ENCODE results near the gene ABCA4. TPM values are rescaled to one million over a fixed set of nuclear protein-coding genes. Genes with fewer than 3 reads are reported as not detected.

ABCA4 gene
- total RNA-seq, 1 experiment from 2014 or later = 0.29 TPM

DNA sequence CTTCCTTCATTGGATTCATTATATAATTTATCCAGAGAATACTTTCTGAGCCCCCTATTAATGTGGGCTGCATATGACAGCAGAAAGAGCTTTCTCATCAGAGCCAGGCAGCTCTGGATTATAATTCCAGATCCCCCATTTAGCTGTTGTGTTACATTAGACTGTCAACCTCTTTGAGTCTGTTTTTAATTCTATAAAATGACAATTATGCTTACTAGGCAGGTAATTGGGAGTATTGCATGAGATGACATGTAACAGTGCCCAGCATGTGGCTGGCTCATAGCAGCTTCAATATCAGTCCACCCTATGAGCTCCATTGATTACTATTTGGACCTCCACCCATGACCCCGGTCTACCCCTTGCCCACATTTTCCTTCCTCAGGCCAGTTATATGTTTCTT lies 49.6 kb downstream of the ABCA4 start:
- H2AFZ ChIP-seq (ENCODE audit: low read length) = no peak overlapping the region
- no peak for DNase-seq
- ChIA-PET POLR2A (ENCODE audit: unreplicated experiment) (no interaction called here), CTCF (no interaction called here)
- peaks cover 44% of the 10 kb centered on the region for H3K4me1 ChIP-seq (ENCODE audit: insufficient read depth, low read length)
- no peaks in the 10 kb centered on the region for H3K79me2 ChIP-seq (ENCODE audit: low read length)
- no peak for TF ChIP-seq EZH2 (IDR thresholded peaks at IDR 0.05; ENCODE audit: low read length, unreplicated experiment)
- TF ChIP-seq EZH2phosphoT487 (IDR thresholded peaks at IDR 0.05; ENCODE audit: borderline replicate concordance, low read length) = no peak
- ATAC-seq = no peak
- no peaks in the 10 kb centered on the region for H3K36me3 ChIP-seq (ENCODE audit: low read depth, low read length)
- intact Hi-C loops (cut with micrococcal nuclease) = no loop called here
- no peak overlapping the region for H3K27ac ChIP-seq (ENCODE audit: low read length)
- H3K9me2 ChIP-seq (replicated peaks; ENCODE audit: low read length) = no peaks in the 10 kb centered on the region
- H3K27me3 ChIP-seq (ENCODE audit: low read length) = no peaks in the 10 kb centered on the region
- no peaks in the 10 kb centered on the region for H3K9me3 ChIP-seq (ENCODE audit: low read length)
- H3K4me2 ChIP-seq (ENCODE audit: low read length) = no peak overlapping the region
- peaks cover 13% of the 10 kb centered on the region for H3F3A ChIP-seq (ENCODE audit: low read length, unreplicated experiment)
- H3K4me3 ChIP-seq (ENCODE audit: low read length) = no peak overlapping the region
- no TSS peak for BruUV-seq (replicated peaks)
- H3K9ac ChIP-seq (ENCODE audit: low read length) = no peak overlapping the region
- H4K20me1 ChIP-seq (ENCODE audit: low read length) = no peaks in the 10 kb centered on the region

DNA sequence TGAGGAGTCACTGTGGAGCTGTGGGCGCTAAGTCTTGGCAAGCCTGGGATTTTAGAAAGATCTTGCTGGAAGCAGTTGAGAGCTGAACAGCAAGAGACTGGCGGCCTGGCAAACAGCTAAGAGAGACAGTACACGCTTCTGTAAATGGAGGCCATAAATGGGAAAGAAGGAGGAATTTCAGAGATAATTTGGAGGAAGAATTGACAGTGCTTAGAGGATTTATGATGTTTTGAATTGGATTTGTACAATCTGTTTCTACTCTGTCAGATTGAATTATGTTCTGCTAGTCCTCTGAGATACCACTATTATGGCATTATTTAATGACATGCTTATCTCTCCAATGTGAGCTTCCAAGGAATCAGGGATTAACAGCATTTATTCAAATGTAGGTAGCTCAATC lies 50.1 kb downstream of the ABCA4 start:
- Histone ChIP-seq H4K20me1 (ENCODE audit: low read length) (no peaks in the 10 kb centered on the region), H3K4me1 (ENCODE audit: insufficient read depth, low read length) (peaks cover 45% of the 10 kb centered on the region), H3K9ac (ENCODE audit: low read length) (no peak overlapping the region), H3K27ac (ENCODE audit: low read length) (no peak overlapping the region), H3F3A (ENCODE audit: low read length, unreplicated experiment) (peaks cover 13% of the 10 kb centered on the region), H3K9me3 (ENCODE audit: low read length) (no peaks in the 10 kb centered on the region), H3K27me3 (ENCODE audit: low read length) (no peaks in the 10 kb centered on the region), H3K9me2 (replicated peaks; ENCODE audit: low read length) (no peaks in the 10 kb centered on the region), H3K36me3 (ENCODE audit: low read depth, low read length) (no peaks in the 10 kb centered on the region), H3K4me3 (ENCODE audit: low read length) (no peak overlapping the region), H3K4me2 (ENCODE audit: low read length) (no peak overlapping the region), H3K79me2 (ENCODE audit: low read length) (no peaks in the 10 kb centered on the region), H2AFZ (ENCODE audit: low read length) (no peak overlapping the region)
- TF ChIP-seq EZH2 (IDR thresholded peaks at IDR 0.05; ENCODE audit: low read length, unreplicated experiment) = no peak
- no peak for TF ChIP-seq CTCF (conservative IDR thresholded peaks at IDR 0.05; ENCODE audit: low read depth, low read length)
- no peak for TF ChIP-seq EZH2phosphoT487 (IDR thresholded peaks at IDR 0.05; ENCODE audit: borderline replicate concordance, low read length)
- no TSS peak for BruUV-seq (replicated peaks)
- ChIA-PET POLR2A (ENCODE audit: unreplicated experiment) (no interaction called here), CTCF (no interaction called here)
- DNase-seq (no peak), ATAC-seq (no peak)
- intact Hi-C loops (cut with micrococcal nuclease) = no loop called here

DNA sequence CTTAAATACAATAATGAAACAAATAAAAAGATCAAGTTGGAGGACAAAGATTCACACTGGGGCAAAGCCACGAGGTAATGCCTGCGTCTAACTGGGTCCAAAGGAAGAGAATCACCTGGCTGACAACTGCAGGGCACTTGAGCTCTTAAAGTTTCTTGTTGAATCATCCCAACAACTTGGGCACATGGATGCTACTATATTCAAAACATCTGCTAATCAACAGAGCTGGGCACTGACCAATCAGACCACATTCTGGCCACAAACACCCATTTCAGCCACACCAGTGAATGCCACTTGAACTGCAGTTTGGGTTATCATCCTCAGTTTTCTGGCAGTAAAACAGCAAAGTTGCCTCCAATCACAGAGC lies 51.0 kb downstream of the ABCA4 start:
- Histone ChIP-seq H3K9ac (ENCODE audit: low read length) (peak overlapping the region; percentile 2; the same call in 1 of the 2 replicates), H3K4me3 (ENCODE audit: low read length) (peak overlapping the region; percentile 27; the same call in 1 of the 2 replicates), H3K36me3 (ENCODE audit: low read depth, low read length) (no peaks in the 10 kb centered on the region), H3K9me2 (replicated peaks; ENCODE audit: low read length) (no peaks in the 10 kb centered on the region), H3K79me2 (ENCODE audit: low read length) (no peaks in the 10 kb centered on the region), H3K4me2 (ENCODE audit: low read length) (peak overlapping the region; percentile 67), H3K27me3 (ENCODE audit: low read length) (no peaks in the 10 kb centered on the region), H3F3A (ENCODE audit: low read length, unreplicated experiment) (peaks cover 13% of the 10 kb centered on the region), H2AFZ (ENCODE audit: low read length) (peak overlapping the region; percentile 14), H3K9me3 (ENCODE audit: low read length) (no peaks in the 10 kb centered on the region), H3K27ac (ENCODE audit: low read length) (peak overlapping the region; percentile 80), H4K20me1 (ENCODE audit: low read length) (no peaks in the 10 kb centered on the region), H3K4me1 (ENCODE audit: insufficient read depth, low read length) (peaks cover 45% of the 10 kb centered on the region)
- ATAC-seq = no peak; the same call in 1 of the 2 replicates
- POLR2A ChIA-PET (ENCODE audit: unreplicated experiment) = no interaction called here
- BruUV-seq (replicated peaks) = no TSS peak
- TF ChIP-seq EZH2phosphoT487 (IDR thresholded peaks at IDR 0.05; ENCODE audit: borderline replicate concordance, low read length) (no peak), CTCF (conservative IDR thresholded peaks at IDR 0.05; ENCODE audit: low read depth, low read length) (no peak)
- DNase-seq = no peak
- intact Hi-C loops (cut with micrococcal nuclease) = loop anchor here (2.0 to 10.0 kb wide), 4 partner anchors 19 to 255 kb away; partner anchors contain the start of gene ARHGAP29
- CTCF ChIA-PET = interaction anchor here (1.2 kb wide), 1 partner anchor 266 kb away, joined by 4 read pairs; no protein-coding TSS in a partner anchor
